Measurements from ENCODE around the gene FLRT1. TPM values are rescaled to one million over a fixed set of nuclear protein-coding genes. Genes with fewer than 3 reads are reported as not detected.

Gene FLRT1
- total RNA-seq, 1 experiment from 2014 or later: 0.44 TPM

DNA sequence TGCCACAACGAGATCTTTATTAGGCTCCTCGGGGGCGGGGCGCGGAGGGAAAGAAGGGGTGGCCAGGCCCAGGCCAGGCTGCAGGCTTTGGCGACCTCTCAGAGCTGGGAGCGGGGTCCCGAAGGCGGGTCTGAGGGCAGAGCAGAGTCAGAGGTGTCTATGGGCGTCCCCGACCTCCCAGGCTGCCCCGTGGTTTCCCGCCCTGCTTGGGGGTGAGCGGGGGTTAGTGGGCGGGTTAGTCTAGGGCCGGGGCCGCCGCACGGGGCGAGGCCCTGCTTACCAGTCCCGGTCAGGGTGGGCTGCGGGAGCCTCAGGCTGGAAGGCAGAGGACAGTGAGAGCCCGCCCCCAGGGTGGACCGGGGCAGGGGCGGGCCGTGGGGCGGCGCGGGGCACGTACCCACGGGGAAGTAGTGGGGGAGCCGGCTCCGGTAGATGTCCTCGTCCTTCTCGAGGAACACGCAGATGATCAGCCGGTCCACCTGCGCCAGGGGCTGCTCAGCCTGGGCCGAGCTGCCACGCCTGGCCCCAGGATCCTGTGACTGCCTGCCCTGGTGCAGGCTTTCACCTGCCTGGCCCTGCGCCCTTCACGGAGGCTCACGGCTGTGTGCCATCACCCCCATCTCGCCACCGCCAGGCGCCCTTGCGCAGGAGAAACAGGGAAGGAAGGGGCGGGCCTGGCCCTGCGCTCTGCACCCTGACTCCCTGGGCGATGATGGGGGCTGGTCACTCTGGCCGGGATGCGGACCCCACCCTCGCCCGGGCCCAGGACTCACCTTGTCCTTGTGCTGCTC is 37.0 kb upstream of the FLRT1 start:
- CTCF ChIA-PET: no interaction called here
- H3K4me3 ChIP-seq: no peak overlapping the region
- no peaks in the 10 kb centered on the region for H3K9me3 ChIP-seq (ENCODE audit: insufficient read depth, low read depth)
- H2AFZ ChIP-seq: no peak overlapping the region
- peaks cover 9% of the 10 kb centered on the region; the same call in 1 of the 2 replicates for H3K36me3 ChIP-seq (ENCODE audit: low read depth)
- no peaks in the 10 kb centered on the region for H3K27me3 ChIP-seq (ENCODE audit: insufficient read depth, low read depth)
- no peak for TF ChIP-seq EZH2 (IDR thresholded peaks at IDR 0.05; ENCODE audit: low read depth)
- TF ChIP-seq, protein P1, sequence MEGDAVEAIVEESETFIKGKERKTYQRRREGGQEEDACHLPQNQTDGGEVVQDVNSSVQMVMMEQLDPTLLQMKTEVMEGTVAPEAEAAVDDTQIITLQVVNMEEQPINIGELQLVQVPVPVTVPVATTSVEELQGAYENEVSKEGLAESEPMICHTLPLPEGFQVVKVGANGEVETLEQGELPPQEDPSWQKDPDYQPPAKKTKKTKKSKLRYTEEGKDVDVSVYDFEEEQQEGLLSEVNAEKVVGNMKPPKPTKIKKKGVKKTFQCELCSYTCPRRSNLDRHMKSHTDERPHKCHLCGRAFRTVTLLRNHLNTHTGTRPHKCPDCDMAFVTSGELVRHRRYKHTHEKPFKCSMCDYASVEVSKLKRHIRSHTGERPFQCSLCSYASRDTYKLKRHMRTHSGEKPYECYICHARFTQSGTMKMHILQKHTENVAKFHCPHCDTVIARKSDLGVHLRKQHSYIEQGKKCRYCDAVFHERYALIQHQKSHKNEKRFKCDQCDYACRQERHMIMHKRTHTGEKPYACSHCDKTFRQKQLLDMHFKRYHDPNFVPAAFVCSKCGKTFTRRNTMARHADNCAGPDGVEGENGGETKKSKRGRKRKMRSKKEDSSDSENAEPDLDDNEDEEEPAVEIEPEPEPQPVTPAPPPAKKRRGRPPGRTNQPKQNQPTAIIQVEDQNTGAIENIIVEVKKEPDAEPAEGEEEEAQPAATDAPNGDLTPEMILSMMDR (conservative IDR thresholded peaks at IDR 0.05): no peak
- no peak overlapping the region for H3K27ac ChIP-seq
- no peaks in the 10 kb centered on the region for H3K4me1 ChIP-seq (replicated peaks; ENCODE audit: insufficient read depth)
- H3K4me2 ChIP-seq: no peak overlapping the region
- peaks cover 81% of the 10 kb centered on the region for H4K20me1 ChIP-seq (ENCODE audit: insufficient read depth)
- peaks cover 29% of the 10 kb centered on the region; the same call in 1 of the 2 replicates for H3F3A ChIP-seq (ENCODE audit: insufficient read depth, low read depth)
- POLR2A ChIA-PET (ENCODE audit: unreplicated experiment): no interaction called here
- DNase-seq: no peak
- no peaks in the 10 kb centered on the region for H3K9me2 ChIP-seq (ENCODE audit: insufficient read depth)
- no peaks in the 10 kb centered on the region for H3K79me2 ChIP-seq (ENCODE audit: low read depth)
- BruUV-seq (replicated peaks): no TSS peak
- intact Hi-C loops (cut with micrococcal nuclease; ENCODE audit: unreplicated experiment): no loop called here

DNA sequence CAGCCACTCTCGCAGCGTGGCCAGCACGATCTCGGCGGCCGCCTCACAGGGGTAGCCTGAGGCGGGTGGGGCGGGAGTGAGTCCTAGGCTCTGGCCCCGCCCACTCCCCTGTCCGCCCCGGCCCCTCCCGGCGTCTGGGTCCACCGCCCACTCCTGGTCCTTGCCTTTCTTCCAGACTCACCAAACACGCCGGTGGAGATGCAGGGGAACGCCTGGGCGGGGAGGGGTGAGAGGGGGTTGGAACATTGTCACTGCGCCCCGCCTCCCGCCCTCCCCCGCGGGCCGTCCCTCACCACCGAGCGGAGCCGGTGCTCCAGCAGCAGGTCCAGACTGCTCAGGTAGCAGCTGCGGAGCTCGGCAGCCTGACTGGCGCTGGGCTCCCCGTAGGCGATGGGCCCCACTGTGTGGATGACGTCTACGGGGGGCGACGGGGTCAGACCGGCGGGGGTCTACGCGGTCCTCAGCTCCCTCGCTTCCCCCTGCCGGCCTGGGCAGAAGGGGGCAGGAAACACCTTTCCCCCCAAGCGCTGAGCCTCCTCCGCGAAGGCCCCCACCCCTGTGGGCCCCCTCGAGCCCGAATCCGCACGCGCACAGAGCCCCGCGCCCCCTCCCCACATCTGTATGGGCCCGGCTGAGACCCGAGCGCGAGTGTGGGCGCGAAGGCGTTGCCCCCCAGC is 36.2 kb upstream of the FLRT1 start:
- intact Hi-C loops (cut with micrococcal nuclease; ENCODE audit: unreplicated experiment): no loop called here
- H3K4me2 ChIP-seq: no peak overlapping the region

DNA sequence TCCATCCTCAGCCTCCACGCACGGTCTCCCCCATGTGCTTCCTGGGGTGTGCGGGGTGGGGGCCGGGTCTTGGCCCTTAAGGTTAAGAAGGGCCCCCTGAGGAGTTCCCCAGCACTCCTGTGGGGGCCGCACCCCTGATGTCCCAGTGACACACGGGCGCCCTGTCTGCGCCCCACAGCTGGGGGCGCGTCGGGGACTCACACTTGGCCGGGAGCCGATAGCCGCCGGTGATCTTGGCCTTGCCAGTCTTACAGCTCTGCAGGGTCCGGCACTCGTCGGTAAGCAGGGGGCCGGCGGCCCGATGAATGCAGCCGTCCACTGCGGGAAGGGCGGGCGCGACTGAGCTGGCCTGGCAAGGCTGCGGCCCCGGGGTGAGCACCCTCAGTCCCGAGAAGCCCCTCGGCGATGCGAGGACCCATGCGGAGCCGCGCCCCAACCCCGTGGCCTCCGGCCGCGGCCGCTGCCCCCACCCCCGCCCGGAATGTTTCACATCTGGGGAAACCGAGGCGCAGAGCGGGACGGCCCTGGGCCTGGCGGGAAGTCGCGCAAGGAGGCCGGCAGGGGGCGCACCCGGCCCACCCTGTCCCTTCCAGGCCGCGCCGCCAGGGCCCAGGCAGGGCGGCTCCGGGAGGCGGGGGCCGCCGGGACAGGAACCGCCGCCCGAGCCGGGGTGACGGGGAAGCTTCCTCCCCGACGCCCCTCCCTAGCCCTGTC is 35.5 kb upstream of the FLRT1 start:
- no peak overlapping the region for H2AFZ ChIP-seq
- H3K36me3 ChIP-seq (ENCODE audit: low read depth): peaks cover 9% of the 10 kb centered on the region; the same call in 1 of the 2 replicates
- peaks cover 23% of the 10 kb centered on the region; the same call in 1 of the 2 replicates for H3F3A ChIP-seq (ENCODE audit: insufficient read depth, low read depth)
- H3K4me3 ChIP-seq: no peak overlapping the region
- no TSS peak for BruUV-seq (replicated peaks)
- ChIA-PET POLR2A (ENCODE audit: unreplicated experiment) (no interaction called here), CTCF (no interaction called here)
- intact Hi-C loops (cut with micrococcal nuclease; ENCODE audit: unreplicated experiment): no loop called here
- DNase-seq: no peak
- peaks cover 79% of the 10 kb centered on the region for H4K20me1 ChIP-seq (ENCODE audit: insufficient read depth)
- no peaks in the 10 kb centered on the region for H3K27me3 ChIP-seq (ENCODE audit: insufficient read depth, low read depth)
- no peaks in the 10 kb centered on the region for H3K79me2 ChIP-seq (ENCODE audit: low read depth)
- no peaks in the 10 kb centered on the region for H3K9me3 ChIP-seq (ENCODE audit: insufficient read depth, low read depth)
- H3K9me2 ChIP-seq (ENCODE audit: insufficient read depth): no peaks in the 10 kb centered on the region
- no peak overlapping the region for H3K4me2 ChIP-seq
- no peak overlapping the region for H3K27ac ChIP-seq
- H3K4me1 ChIP-seq (replicated peaks; ENCODE audit: insufficient read depth): no peaks in the 10 kb centered on the region
- TF ChIP-seq EZH2 (IDR thresholded peaks at IDR 0.05; ENCODE audit: low read depth): no peak
- TF ChIP-seq, protein P1 (conservative IDR thresholded peaks at IDR 0.05): no peak

More for the DNA sequence above, 36.2 kb upstream of the FLRT1 start:
- H3K4me3 ChIP-seq: no peak overlapping the region
- ChIA-PET POLR2A (ENCODE audit: unreplicated experiment) (no interaction called here), CTCF (no interaction called here)
- peaks cover 30% of the 10 kb centered on the region; the same call in 1 of the 2 replicates for H3F3A ChIP-seq (ENCODE audit: insufficient read depth, low read depth)
- no peak overlapping the region for H2AFZ ChIP-seq
- H3K27ac ChIP-seq: no peak overlapping the region
- no peaks in the 10 kb centered on the region for H3K4me1 ChIP-seq (replicated peaks; ENCODE audit: insufficient read depth)
- H3K36me3 ChIP-seq (ENCODE audit: low read depth): peaks cover 9% of the 10 kb centered on the region; the same call in 1 of the 2 replicates
- H3K9me3 ChIP-seq (ENCODE audit: insufficient read depth, low read depth): no peaks in the 10 kb centered on the region
- H3K79me2 ChIP-seq (ENCODE audit: low read depth): no peaks in the 10 kb centered on the region
- H3K9me2 ChIP-seq (ENCODE audit: insufficient read depth): no peaks in the 10 kb centered on the region
- H3K27me3 ChIP-seq (ENCODE audit: insufficient read depth, low read depth): no peaks in the 10 kb centered on the region
- no peak for TF ChIP-seq EZH2 (IDR thresholded peaks at IDR 0.05; ENCODE audit: low read depth)
- TF ChIP-seq, protein P1 (conservative IDR thresholded peaks at IDR 0.05): no peak
- no TSS peak for BruUV-seq (replicated peaks)
- DNase-seq: no peak
- peaks cover 81% of the 10 kb centered on the region for H4K20me1 ChIP-seq (ENCODE audit: insufficient read depth)
